Muscle layer of colon (tissue), 2 donors: ENCODE data around the gene ANO6.

Experiments
- H3K27ac ChIP-seq: one replicate; pipeline ENCODE4 v1.7.0; 2013; ENCODE audit warnings: low read depth, mild to moderate bottlenecking, low read length, moderate library complexity
- H3K27me3 ChIP-seq, 2 donors: one replicate each; pipeline ENCODE4 v1.7.0; 2013; ENCODE audit warnings: low read length in 2 of 2, mild to moderate bottlenecking in 2 of 2; ENCODE audit not compliant: insufficient read depth in 2 of 2, control insufficient read depth in 1 of 2
- H3K36me3 ChIP-seq: one replicate; pipeline ENCODE4 v1.7.0; 2013; ENCODE audit warnings: mild to moderate bottlenecking, low read length; ENCODE audit not compliant: insufficient read depth
- H3K4me1 ChIP-seq: one replicate; pipeline ENCODE4 v1.7.0; 2013; ENCODE audit warnings: mild to moderate bottlenecking, low read length; ENCODE audit not compliant: insufficient read depth
- H3K4me3 ChIP-seq, 2 donors: one replicate each; pipeline ENCODE4 v1.7.0; 2013; ENCODE audit warnings: low read length in 2 of 2, low read depth in 1 of 2, mild to moderate bottlenecking in 1 of 2, moderate library complexity in 1 of 2
- H3K9ac ChIP-seq: one replicate; pipeline ENCODE4 v1.7.0; 2013; ENCODE audit warnings: low read length
- H3K9me3 ChIP-seq: one replicate; pipeline ENCODE4 v1.7.0; 2013; ENCODE audit warnings: mild to moderate bottlenecking, low read length
- donor health status: abdominal sarcoma.
- donor health status: Adenocarcinoma of cecum.

The ANO6 gene

DNA sequence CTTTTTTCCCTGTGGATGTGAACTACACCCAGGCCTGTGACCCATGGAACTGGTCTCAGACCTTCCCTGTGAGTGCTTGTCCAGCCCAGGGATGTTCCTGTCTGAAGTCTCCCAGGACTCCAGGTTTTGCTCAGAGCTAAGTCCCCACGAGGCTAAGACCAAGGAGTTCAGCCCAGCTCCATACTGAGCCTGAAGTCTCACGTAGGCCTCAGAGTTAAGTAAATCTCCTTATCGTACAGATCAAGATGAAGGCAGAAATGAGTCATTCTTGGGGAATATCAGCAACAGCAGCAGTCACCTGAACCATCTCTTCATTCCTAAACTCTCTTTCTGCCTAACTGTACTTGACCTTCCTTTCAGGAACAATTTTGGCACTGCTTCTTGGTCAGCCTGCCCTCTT is 139.8 kb downstream of the ANO6 start:
- Histone ChIP-seq H3K4me3 (no peak overlapping the region), H3K36me3 (peaks cover 15% of the 10 kb centered on the region), H3K9me3 (no peaks in the 10 kb centered on the region), H3K27ac (no peak overlapping the region), H3K4me1 (peaks cover 35% of the 10 kb centered on the region), H3K9ac (no peak overlapping the region), H3K27me3 (no peaks in the 10 kb centered on the region)

DNA sequence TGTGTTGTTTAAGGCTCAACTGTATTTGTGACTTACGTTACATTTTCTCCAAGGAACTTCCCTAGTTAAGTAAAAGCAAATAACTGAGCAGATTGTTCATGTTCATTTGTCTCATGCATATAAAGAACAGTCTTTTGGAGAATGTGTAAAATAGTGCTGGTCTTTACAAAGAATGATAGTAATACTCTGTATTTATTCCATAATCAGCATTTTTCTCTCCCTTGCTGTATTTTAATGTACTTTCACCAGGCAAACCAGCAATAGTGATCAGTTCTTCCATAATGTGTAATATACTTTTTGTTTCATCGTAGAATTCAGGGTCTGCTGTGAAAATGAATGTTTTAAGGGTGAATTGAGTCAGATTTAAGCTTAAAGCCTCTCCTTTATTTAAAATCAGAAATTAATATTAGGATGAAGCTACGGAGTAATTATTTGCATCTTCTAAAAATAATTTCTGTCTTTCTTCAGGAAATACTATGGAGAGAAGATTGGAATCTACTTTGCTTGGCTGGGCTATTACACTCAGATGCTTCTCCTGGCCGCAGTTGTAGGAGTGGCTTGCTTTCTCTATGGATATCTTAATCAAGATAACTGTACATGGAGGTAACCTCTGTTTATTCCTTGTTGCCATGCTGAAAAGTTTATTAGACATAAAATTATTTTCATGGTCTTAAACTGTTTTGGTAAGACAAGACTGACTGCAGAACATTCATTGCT is 141.1 kb downstream of the ANO6 start:
- Histone ChIP-seq H3K4me3 (no peak overlapping the region), H3K9ac (no peak overlapping the region), H3K9me3 (no peaks in the 10 kb centered on the region), H3K36me3 (peaks cover 9% of the 10 kb centered on the region), H3K27me3 (no peaks in the 10 kb centered on the region), H3K4me1 (peaks cover 29% of the 10 kb centered on the region), H3K27ac (peak overlapping the region; percentile 42)

DNA sequence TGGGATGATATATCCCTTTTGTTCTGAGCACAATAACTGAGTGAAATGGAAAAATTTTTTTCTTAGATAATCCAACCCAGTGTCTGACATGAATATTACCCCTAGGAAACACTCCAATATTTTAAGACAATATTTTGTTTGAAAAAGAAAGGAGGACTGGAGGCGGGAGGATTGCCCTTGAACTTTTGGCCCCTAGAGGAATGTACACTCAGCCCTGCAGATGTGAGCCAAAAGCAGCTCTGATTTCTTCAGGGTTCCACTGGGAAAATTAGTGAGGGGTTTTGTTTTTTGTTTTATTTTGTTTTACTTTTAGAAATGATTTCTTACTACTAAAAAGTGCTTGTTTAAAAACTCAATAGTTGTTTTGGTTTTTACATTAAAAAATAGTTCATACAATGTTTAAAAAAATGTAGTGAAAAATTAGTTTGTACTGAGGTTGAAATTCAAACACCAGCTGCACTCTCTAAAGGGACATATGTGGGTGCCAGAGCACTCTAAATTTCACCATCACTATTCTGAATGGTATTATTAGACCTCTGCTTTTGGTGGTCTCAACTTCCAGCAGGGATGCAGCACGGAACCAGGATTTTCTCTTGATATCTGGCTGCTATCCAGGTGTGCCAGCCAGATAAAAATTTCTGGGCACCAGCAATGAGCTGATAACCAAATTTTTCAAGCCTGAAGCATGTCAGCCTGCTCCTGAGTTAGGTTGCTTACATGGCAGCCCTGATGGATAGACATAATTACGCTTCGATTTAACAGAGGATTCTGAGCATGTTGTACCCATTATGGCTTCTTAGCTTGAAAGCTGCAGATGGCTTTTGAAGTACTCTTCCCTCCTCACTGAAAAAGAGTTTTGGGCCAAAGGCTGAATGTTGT is 141.9 kb downstream of the ANO6 start:
- no peaks in the 10 kb centered on the region for H3K27me3 ChIP-seq
- H3K4me3 ChIP-seq: no peak overlapping the region
- H3K27ac ChIP-seq: no peak overlapping the region
- H3K9ac ChIP-seq: no peak overlapping the region
- peaks cover 9% of the 10 kb centered on the region for H3K36me3 ChIP-seq
- H3K9me3 ChIP-seq: no peaks in the 10 kb centered on the region
- peaks cover 26% of the 10 kb centered on the region for H3K4me1 ChIP-seq

DNA sequence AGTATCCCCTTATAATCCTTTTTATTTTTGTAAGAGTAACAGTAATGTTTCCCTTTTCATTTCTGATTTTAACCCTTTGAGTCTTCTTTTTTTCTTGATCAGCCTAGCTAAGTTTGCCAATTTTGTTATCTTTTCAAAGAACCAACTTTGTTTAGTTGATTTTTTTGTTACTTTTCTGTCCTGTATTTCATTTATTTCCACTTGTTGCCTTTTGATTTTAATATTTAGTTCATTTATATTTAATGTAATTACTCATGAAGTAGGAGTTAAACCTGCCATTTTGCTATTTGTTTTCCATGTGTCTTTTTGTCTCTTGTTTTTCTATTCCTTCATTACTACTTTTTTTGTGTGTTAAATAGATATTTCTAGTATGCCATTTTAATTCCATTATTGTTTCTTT is 146.4 kb downstream of the ANO6 start:
- no peaks in the 10 kb centered on the region for H3K9me3 ChIP-seq
- H3K27ac ChIP-seq: no peak overlapping the region
- peaks cover 10% of the 10 kb centered on the region for H3K4me1 ChIP-seq
- H3K36me3 ChIP-seq: peaks cover 9% of the 10 kb centered on the region
- H3K4me3 ChIP-seq: no peak overlapping the region
- no peak overlapping the region for H3K9ac ChIP-seq
- H3K27me3 ChIP-seq: no peaks in the 10 kb centered on the region

DNA sequence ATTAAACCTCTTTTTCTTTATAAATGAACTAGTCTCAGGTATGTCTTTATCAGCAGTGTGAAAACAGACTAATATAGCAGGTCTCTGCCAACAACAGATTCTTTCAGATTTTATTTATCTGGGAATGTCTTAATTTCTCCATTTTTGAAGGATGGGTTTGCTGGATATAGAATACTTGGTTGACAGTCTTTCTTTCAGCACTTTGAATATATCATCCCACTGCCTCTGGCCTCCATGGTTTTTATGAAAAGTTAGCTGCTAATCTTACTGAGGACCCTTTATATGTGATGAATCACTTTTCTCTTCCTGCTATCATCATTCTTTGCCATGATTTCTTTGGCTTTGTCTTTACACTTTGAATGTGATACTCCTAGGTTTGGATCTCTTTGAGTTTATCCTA is 148.0 kb downstream of the ANO6 start:
- Histone ChIP-seq H3K4me1 (no peaks in the 10 kb centered on the region), H3K27me3 (no peaks in the 10 kb centered on the region), H3K4me3 (no peak overlapping the region), H3K9ac (no peak overlapping the region), H3K36me3 (peaks cover 18% of the 10 kb centered on the region), H3K9me3 (no peaks in the 10 kb centered on the region), H3K27ac (no peak overlapping the region)

DNA sequence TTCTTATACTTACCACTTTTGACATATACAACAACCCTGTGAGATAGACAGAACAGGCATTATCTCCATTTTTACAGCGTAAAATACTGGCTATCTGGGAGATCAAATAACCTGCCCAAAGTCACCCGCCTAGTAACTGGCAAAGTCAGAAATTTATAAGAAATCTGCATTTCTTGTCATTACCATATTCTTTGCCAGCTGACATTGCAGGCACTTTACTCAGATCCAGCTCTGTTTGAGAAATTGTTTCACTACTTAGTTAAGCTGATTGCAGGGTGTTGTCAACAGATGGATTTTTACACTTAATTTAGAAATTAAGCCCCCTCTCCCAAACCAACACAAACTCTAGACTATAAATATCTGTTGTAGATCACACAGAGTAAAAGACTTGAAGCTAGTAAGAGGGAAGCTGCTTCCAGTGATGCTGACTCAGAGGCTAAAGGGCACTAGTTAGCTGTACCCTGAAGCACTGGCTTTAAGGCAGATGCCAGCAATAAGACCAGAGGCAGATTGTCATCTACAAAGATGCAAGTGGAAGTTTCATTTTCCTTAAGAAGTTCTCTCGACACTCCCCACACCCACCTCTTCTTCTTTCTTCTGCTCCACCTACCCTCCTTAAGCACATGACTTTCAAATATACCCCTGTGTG is 153.1 kb downstream of the ANO6 start:
- Histone ChIP-seq H3K4me3 (no peak overlapping the region), H3K27ac (no peak overlapping the region), H3K36me3 (peaks cover 26% of the 10 kb centered on the region), H3K9me3 (no peaks in the 10 kb centered on the region), H3K27me3 (no peaks in the 10 kb centered on the region), H3K9ac (no peak overlapping the region), H3K4me1 (no peaks in the 10 kb centered on the region)

DNA sequence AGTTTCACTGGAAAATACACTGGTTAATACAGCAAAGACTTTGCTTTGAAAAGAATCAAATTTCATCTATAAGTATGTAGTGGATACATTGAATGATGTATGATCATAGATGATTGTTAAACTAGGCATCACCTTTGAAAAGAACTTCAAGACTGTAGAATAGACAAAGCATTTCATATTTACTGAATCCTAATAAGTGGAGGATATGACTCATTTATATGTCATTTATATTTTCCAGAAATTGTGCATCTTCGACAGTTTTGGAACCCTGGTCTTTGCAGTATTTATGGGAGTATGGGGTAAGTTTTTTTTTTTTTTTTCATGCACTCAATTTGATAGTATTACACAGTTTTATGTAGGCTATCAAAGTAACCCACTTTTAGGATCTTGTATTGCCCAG is 161.9 kb downstream of the ANO6 start:
- Histone ChIP-seq H3K27ac (no peak overlapping the region), H3K4me1 (no peaks in the 10 kb centered on the region), H3K4me3 (no peak overlapping the region), H3K36me3 (peaks cover 15% of the 10 kb centered on the region), H3K27me3 (no peaks in the 10 kb centered on the region), H3K9ac (no peak overlapping the region), H3K9me3 (no peaks in the 10 kb centered on the region)

DNA sequence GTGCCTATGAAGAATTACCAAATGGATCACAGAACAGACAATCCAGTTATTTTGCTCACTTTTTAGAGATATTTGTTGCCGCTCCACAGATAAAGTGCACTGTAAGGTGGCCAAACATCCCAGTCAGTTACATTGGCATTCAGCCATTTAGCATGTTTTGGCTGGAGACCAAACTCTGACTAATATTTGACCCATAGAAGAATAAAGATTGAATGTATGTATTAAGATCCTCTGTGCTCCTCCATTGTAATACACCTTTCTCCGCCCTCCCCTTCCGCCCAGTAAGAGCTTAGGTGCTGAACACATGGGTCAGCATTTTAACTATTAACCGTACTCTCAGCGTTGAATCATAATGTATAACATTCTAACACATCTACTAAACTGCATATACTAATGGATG is 163.4 kb downstream of the ANO6 start:
- H3K27me3 ChIP-seq: no peaks in the 10 kb centered on the region

DNA sequence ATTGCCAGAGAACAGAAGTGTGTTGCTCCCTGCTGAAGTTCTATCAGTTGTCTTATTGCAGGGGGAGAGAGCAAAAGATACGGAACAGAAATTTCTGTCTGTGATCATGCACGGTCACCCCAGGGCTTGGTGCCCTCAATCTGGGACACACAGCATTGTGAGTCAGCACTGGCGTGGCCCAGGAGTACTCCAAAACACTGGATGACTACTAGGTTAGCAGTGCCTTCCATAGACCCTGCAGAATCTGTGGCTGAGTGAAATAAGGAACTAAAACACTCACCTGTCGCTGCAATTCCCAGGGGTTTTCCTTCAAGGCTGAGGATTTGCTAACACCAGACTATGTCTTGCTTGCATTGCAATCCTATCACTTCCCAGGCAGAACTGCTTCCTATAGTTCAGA is 165.5 kb downstream of the ANO6 start:
- Histone ChIP-seq H3K27ac (no peak overlapping the region), H3K36me3 (peaks cover 28% of the 10 kb centered on the region), H3K4me3 (no peak overlapping the region)

More for the DNA sequence above, 163.4 kb downstream of the ANO6 start:
- Histone ChIP-seq H3K4me1 (no peaks in the 10 kb centered on the region), H3K4me3 (no peak overlapping the region), H3K36me3 (peaks cover 28% of the 10 kb centered on the region), H3K9me3 (no peaks in the 10 kb centered on the region), H3K27ac (no peak overlapping the region), H3K9ac (no peak overlapping the region)

DNA sequence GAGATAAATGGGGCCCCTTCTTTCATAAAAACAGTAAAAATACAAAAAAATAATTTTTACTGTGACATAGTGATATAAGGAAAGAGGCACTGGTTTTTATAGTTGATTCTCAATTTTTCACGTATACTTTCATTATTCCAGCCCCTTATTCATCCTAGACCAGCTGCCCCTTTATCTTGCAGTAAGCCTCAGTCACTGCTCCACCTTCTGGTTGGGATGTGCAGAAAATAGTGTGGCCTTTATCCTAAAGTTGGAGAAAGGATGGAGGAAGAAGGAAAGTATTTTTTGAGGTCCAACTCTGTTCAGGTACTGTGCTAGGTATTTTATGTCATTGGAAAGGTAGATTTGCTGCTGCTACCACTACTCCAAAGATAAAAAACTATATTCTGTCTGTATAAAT is 172.7 kb downstream of the ANO6 start:
- H3K4me3 ChIP-seq: no peak overlapping the region
- H3K27ac ChIP-seq: no peak overlapping the region
- H3K4me1 ChIP-seq: no peaks in the 10 kb centered on the region
- H3K9ac ChIP-seq: no peak overlapping the region
- no peaks in the 10 kb centered on the region for H3K27me3 ChIP-seq
- no peaks in the 10 kb centered on the region for H3K9me3 ChIP-seq
- H3K36me3 ChIP-seq: peaks cover 9% of the 10 kb centered on the region

More for the DNA sequence above, 165.5 kb downstream of the ANO6 start:
- H3K27me3 ChIP-seq: no peaks in the 10 kb centered on the region
- no peak overlapping the region for H3K9ac ChIP-seq
- H3K9me3 ChIP-seq: no peaks in the 10 kb centered on the region
- H3K4me1 ChIP-seq: no peaks in the 10 kb centered on the region

DNA sequence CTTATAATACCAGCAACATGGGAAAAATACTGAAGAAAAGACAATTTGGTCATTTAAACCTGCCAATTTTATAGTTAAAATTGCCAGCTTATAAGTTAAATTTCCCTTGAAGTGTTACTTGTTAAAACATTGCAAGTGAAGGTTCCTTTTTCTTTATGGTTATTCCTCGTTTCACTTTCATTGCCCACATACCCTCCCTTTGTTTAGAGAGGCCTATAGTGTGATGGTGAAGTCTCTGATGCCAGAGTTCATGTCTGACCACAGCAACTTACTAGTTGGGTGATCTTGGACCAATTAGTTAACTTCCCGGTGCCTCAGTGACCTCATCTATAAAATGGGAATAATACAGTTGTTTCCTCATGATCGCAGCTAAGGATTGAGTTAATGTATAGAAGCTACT is 173.5 kb downstream of the ANO6 start:
- Histone ChIP-seq H3K27me3 (no peaks in the 10 kb centered on the region), H3K4me3 (no peak overlapping the region), H3K9ac (no peak overlapping the region), H3K27ac (no peak overlapping the region), H3K36me3 (peaks cover 3% of the 10 kb centered on the region), H3K9me3 (no peaks in the 10 kb centered on the region), H3K4me1 (no peaks in the 10 kb centered on the region)
